NCI-H748 (cell line): Measurements from ENCODE around the gene CTPS2.

Experiments
- DNase-seq: peaks from one replicate; lab custom pipeline; 2025; ENCODE audit not compliant: unreplicated experiment; lab: John Stamatoyannopoulos, UW

The CTPS2 gene

DNA sequence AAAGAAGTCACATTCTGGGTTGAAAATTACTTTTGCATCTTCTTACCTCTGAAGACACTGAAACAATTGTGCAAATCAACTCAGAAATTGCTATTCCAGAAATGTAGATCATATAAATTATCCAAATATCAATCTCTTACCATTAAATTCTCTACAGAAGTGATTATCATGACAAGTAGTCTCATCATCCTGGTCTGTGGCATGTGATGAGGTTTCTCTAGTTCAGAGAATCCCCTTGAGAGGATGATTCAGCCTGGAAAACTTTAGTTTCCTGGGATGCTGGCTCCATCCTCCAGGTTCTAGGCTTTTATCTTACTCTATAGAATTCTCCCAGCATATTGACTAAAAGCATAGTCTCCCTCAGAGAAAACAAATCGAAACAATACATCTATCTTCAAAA, 138.7 kb downstream of the CTPS2 start:
- DNase-seq: no peak

DNA sequence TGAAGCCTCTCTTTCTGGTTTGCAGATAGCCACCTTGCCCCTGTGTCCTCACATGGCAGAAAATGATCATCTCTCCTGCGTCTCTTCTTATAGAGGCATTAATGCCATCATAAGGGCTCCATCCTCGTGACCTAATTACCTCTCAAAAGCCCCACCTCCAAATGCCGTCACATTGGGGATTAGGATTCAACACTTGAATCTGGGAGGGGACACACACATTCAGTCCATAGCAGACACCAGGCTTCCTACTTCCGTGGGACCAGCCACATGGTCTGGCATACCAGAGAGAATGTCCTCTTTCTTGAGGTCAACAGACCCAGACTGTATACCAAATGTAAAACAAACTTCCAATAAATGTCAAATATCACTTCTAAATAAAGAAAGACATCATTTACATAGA, 144.8 kb downstream of the CTPS2 start:
- DNase-seq: no peak

DNA sequence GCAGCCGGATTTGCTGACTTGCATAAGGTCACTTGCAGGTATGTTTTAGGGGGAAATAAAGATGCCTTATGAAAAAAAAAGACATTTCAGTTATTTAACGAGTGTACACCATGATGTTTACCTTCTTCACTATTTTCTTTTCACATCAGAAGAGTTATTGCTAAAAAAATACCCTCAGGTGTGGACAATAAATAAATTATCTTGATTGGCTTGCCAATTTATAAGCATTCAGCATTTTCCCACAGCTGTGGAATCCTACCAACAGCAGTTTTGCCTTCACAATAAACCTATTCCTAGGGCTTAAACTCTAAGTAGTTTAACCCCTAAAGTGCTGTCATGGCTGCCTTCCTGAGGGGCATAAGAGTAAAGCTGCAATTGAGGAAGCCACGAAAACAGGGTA, 145.9 kb downstream of the CTPS2 start:
- no peak for DNase-seq

DNA sequence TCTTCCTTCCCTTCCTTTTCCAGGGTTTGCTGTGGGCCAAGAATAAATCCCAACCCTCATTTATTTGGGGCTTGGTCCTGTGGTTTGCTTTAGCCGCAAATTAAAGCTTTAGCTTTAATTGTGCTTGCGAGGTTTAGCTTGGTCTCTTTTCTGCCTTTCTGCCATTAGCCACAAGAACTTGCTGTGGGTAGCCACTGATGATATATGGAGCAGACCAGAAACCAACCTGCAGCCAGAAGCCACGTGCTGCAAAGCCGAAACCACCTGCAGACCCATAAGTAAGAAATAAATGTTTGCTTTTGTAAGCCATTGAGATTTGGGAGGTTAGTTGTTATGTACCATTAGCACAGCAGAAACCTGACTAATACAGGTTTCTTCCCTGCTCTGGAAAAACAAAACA, 152.3 kb downstream of the CTPS2 start:
- no peak for DNase-seq

DNA sequence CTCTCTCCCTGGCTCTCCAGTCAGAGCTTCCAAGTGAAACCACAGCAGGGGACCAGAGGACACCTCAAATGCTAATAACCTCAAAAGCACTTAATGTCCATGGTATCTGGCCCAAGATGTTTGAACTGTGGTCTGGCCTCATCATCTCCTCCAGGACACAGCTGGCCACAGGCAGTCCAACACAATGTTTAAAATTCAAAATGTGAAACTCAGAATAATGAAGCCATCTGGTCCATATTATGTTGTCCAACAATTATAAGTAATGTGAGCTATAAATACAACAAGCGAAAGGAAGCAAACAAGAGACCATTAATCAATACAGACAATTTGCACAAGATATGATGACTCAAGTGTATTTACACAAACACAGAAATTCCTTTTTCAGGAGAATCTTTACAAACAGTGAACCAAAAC, 153.3 kb downstream of the CTPS2 start:
- DNase-seq: peak; percentile 47

DNA sequence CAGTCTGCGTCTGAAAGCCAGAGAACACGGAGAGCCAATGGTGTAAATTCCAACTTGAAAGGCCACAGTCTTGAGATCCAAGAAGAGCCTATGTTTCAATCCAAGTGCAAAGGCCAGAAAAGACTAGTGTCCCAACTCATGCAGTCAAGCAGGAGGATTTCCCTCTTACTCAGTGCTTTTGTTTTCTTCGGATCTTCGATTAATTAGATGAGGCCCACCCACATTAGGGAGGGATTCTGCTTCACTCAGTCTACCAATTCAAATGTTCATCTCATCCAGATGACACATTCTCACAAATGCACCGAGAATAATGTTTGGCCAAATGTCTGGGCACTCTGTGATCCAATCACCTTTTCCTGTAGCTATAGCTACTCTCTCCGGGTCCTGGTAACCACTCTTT, 154.0 kb downstream of the CTPS2 start:
- no peak for DNase-seq

DNA sequence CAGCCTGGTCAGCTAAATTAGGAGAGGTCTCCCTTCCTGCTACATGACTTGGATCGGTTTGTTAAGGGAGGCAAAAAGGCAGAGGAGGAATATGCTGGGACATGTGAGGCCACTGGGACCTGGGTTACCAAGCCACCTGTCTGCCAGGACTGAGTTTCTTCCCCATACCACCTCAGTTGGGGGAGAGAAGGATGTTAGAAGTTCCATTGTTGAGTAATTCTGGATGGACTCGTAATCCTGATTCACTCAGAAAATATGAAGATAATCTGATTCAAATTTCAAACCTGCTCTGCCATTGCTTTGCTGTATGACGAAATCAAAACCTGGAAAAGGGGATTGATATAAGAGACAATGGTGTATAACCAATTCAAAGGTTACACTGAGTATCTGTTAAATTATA, 159.9 kb downstream of the CTPS2 start:
- no peak for DNase-seq

DNA sequence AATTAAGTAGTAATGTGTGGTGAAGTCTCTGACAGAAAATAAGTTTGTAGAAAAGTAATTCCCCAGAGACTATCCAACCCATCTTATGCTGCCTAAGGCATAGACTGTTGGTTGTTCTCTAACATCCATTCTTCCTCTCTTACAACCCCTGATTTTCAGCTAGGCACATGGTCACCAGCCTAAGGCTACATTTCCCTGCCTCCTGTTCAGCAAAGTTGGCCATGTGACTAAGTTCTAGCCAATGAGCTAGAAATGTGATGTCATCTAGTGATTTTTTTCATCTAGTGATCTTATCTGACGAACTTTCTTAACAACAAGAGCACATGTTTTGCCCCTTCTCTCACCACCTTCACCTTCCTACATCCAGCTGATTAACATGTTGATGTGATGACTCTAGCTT, 164.8 kb downstream of the CTPS2 start:
- no peak for DNase-seq

DNA sequence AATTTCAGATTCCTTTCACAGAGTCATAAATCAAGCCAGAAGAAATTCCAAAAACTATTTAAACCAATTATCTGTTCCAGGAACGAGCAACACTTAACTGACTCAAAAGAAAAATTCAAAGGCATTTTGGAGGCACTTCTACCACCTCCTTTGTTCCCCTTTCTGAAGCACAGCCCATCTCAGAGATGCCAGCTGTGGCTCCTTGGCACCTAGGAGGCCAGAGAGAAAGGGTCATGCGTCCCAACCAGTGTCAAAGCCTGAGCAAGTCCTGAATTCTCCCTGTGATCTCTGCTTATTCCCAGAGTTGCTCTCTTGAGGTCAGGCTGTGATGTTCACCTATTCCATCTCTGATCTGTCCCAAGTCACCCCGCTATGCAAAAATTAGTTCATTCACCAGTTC, 167.5 kb downstream of the CTPS2 start:
- DNase-seq: no peak
